ENCODE results near the gene HMCN2. TPM values are rescaled to one million over a fixed set of nuclear protein-coding genes. Genes with fewer than 3 reads are reported as not detected.

HMCN2 gene
- total RNA-seq, 4 donors from 2014 or later = 9.6 to 21.1 (median 15.5) TPM

GRCh38 chr9:130422546-130422945, 157.0 kb downstream of the HMCN2 start:
- H3K36me3 ChIP-seq = peaks cover 0 to 35% of the 10 kb centered on the region in 2 donors
- WGBS, 2 donors (ENCODE audit: low coverage in 1 of 2) = 89% methylated on average over 3 of the region's 10 CpGs; no CpG with 5 or more reads in 1 of the 2 donors
- H3K27ac ChIP-seq = no peak overlapping the region
- ATAC-seq = no peak
- H3K4me1 ChIP-seq = peaks cover 0 to 11% (median 0%) of the 10 kb centered on the region in 3 donors
- H3K27me3 ChIP-seq = no peaks in the 10 kb centered on the region
- no peak for TF ChIP-seq CTCF (IDR thresholded peaks at IDR 0.05)
- TF ChIP-seq POLR2AphosphoS5 (IDR thresholded peaks at IDR 0.05) = no peak
- TF ChIP-seq POLR2A (IDR thresholded peaks at IDR 0.05) = no peak
- no peak for TF ChIP-seq EP300 (IDR thresholded peaks at IDR 0.05)
- no peak overlapping the region for H3K4me3 ChIP-seq
- H3K9me3 ChIP-seq = no peaks in the 10 kb centered on the region

- TF ChIP-seq POLR2AphosphoS5 (IDR thresholded peaks at IDR 0.05) = no peak
- no peak for TF ChIP-seq POLR2A (IDR thresholded peaks at IDR 0.05)
- no peaks in the 10 kb centered on the region for H3K27me3 ChIP-seq
- H3K9me3 ChIP-seq = no peaks in the 10 kb centered on the region
- H3K4me1 ChIP-seq = peaks cover 0 to 11% (median 0%) of the 10 kb centered on the region in 3 donors
- 22% methylated on average over 2 of the region's 8 CpGs; no CpG with 5 or more reads in 1 of the 2 donors for WGBS, 2 donors (ENCODE audit: low coverage in 1 of 2)
- H3K36me3 ChIP-seq = peaks cover 0 to 41% of the 10 kb centered on the region in 2 donors
- no peak overlapping the region for H3K27ac ChIP-seq
- ATAC-seq = no peak
- no peak overlapping the region for H3K4me3 ChIP-seq
These were observed 157.7 kb downstream of the HMCN2 start for GRCh38 chr9:130423272-130423671.

GRCh38 chr9:130424595-130425454, 159.3 kb downstream of the HMCN2 start:
- Histone ChIP-seq H3K9me3 (no peaks in the 10 kb centered on the region), H3K27me3 (no peaks in the 10 kb centered on the region), H3K4me1 (peaks cover 0 to 11% (median 0%) of the 10 kb centered on the region in 3 donors), H3K36me3 (peaks cover 0 to 38% of the 10 kb centered on the region in 2 donors), H3K4me3 (no peak overlapping the region), H3K27ac (no peak overlapping the region)
- no peak for ATAC-seq
- whole genome bisulfite sequencing, 2 donors (ENCODE audit: low coverage in 1 of 2) = 100% methylated on average over 1 of the region's 24 CpGs; no CpG with 5 or more reads in 1 of the 2 donors
- TF ChIP-seq POLR2A (IDR thresholded peaks at IDR 0.05) = no peak
- no peak for TF ChIP-seq CTCF (IDR thresholded peaks at IDR 0.05)
- no peak for TF ChIP-seq EP300 (IDR thresholded peaks at IDR 0.05)
- TF ChIP-seq POLR2AphosphoS5 (IDR thresholded peaks at IDR 0.05) = no peak

- no peak for ATAC-seq
- TF ChIP-seq CTCF (IDR thresholded peaks at IDR 0.05) = no peak
- no peak for TF ChIP-seq POLR2A (IDR thresholded peaks at IDR 0.05)
- TF ChIP-seq POLR2AphosphoS5 (IDR thresholded peaks at IDR 0.05) = no peak
- no peak for TF ChIP-seq EP300 (IDR thresholded peaks at IDR 0.05)
- Histone ChIP-seq H3K4me3 (no peak overlapping the region), H3K9me3 (no peaks in the 10 kb centered on the region), H3K27ac (no peak overlapping the region), H3K27me3 (no peaks in the 10 kb centered on the region), H3K4me1 (peaks cover 0 to 11% (median 0%) of the 10 kb centered on the region in 3 donors), H3K36me3 (peaks cover 0 to 44% of the 10 kb centered on the region in 2 donors)
- WGBS, 2 donors (ENCODE audit: low coverage in 1 of 2) = 89% methylated on average over 6 of the region's 21 CpGs; no CpG with 5 or more reads in 1 of the 2 donors
These were observed 160.3 kb downstream of the HMCN2 start for GRCh38 chr9:130425741-130426466.

- H3K36me3 ChIP-seq = peaks cover 0 to 44% of the 10 kb centered on the region in 2 donors
- H3K27ac ChIP-seq = no peak overlapping the region
- no peak overlapping the region for H3K4me3 ChIP-seq
- H3K27me3 ChIP-seq = no peaks in the 10 kb centered on the region
- no peak for TF ChIP-seq EP300 (IDR thresholded peaks at IDR 0.05)
- no peak for TF ChIP-seq POLR2AphosphoS5 (IDR thresholded peaks at IDR 0.05)
- no peak for TF ChIP-seq CTCF (IDR thresholded peaks at IDR 0.05)
- no peak for TF ChIP-seq POLR2A (IDR thresholded peaks at IDR 0.05)
- H3K4me1 ChIP-seq = peaks cover 0 to 11% (median 0%) of the 10 kb centered on the region in 3 donors
- 84 to 100% methylated on average over 2 to 8 of the region's 8 CpGs for WGBS, 2 donors (ENCODE audit: low coverage in 1 of 2)
- no peak for ATAC-seq
- no peaks in the 10 kb centered on the region for H3K9me3 ChIP-seq
These were observed 160.9 kb downstream of the HMCN2 start for GRCh38 chr9:130426467-130426773.
